Heart right ventricle (tissue), 16 donors: ENCODE results near the gene C1QB. TPM values are rescaled to one million over a fixed set of nuclear protein-coding genes. Genes with fewer than 3 reads are reported as not detected.

ENCODE experiments used
- ATAC-seq, 8 donors: fragments of 200-7000 bp; cut with Tn5 transposase; one replicate each; pipeline ENCODE4 v1.9.1; 2020; ENCODE audit warnings: mild to moderate bottlenecking in 8 of 8, moderate library complexity in 8 of 8, moderate number of reproducible peaks in 1 of 8
- DNase-seq, 2 donors: peaks; one replicate each; pipeline ENCODE4 v3.0.0-alpha.2; 2020
- H3K27ac ChIP-seq, 10 donors: fragments of 200-600 bp; sonication (generic) in 2 of 10; one replicate each; pipeline versions ENCODE4 v1.5.0 to v1.8.0; 2020 to 2022; ENCODE audit warnings: mild to moderate bottlenecking in 3 of 10
- H3K27me3 ChIP-seq, 7 donors: fragments of 200-600 bp; one replicate each; pipeline ENCODE4 v1.8.0; 2021 to 2022; ENCODE audit warnings: mild to moderate bottlenecking in 2 of 7
- H3K36me3 ChIP-seq, 9 donors: fragments of 200-600 bp; sonication (generic) in 1 of 9; one replicate each; pipeline versions ENCODE4 v1.5.0 to v1.8.0; 2020 to 2022; ENCODE audit warnings: mild to moderate bottlenecking in 2 of 9
- H3K4me1 ChIP-seq, 9 donors: fragments of 200-600 bp; sonication (generic) in 1 of 9; one replicate each; pipeline versions ENCODE4 v1.5.0 to v1.8.0; 2020 to 2022; ENCODE audit warnings: mild to moderate bottlenecking in 4 of 9
- H3K4me3 ChIP-seq, 10 donors: fragments of 200-600 bp; sonication (generic) in 2 of 10; one replicate each; pipeline versions ENCODE4 v1.5.0 to v1.8.0; 2020 to 2022; ENCODE audit warnings: mild to moderate bottlenecking in 7 of 10, moderate library complexity in 2 of 10
- H3K9me3 ChIP-seq, 11 donors: fragments of 200-600 bp in 10 of 11; sonication (generic) in 2 of 11; one replicate each; pipeline versions ENCODE4 v1.5.0 to v1.8.0; 2013 to 2022; ENCODE audit warnings: mild to moderate bottlenecking in 2 of 11, control low read depth in 1 of 11, moderate library complexity in 1 of 11
- WGBS, 2 donors: extraction: QIAGEN DNeasy Blood & Tissue Kit; methylation state at CpG; one replicate each; pipeline ENCODE4 v1.1.7; 2013; ENCODE audit warnings: inconsistent platforms in 1 of 2; 5-methylcytosine and 5-hydroxymethylcytosine counted together
- intact Hi-C, 10 donors: fragments of 100-400 bp; cut with DNase I; formaldehyde crosslinking; loops; one replicate each; pipeline versions ENCODE4 v1.11.1 to v1.14.2; 2022
- polyA plus RNA-seq, 2 donors: library from polyadenylated mRNA; stranded (reverse); fragments of 200-250 nt; gene quantifications; one replicate each; pipeline ENCODE4 v1.2.3, GENCODE V29; 2013
- total RNA-seq, 10 donors: library from RNA; stranded (reverse); fragmentation: NEBNext Ultra II Directional in 3 of 10; extraction: Animal tissue kit (Norgen Biotek cat#: 25700) in 3 of 10; gene quantifications; one replicate each; pipeline versions ENCODE4 v1.2.1 to v1.2.4, GENCODE V29; 2021 to 2023
- TF ChIP-seq, protein P1 (sequence below), 9 donors: fragments of 200-600 bp; sonication (generic) in 2 of 9; IDR thresholded peaks; one replicate each; pipeline versions ENCODE4 v1.5.0 to v1.8.0; 2021 to 2022; ENCODE audit warnings: antibody characterized with exemption in 9 of 9, mild to moderate bottlenecking in 5 of 9, moderate library complexity in 1 of 9
- donor health status: Arrhythmogenic right ventricular cardiomyopathy.
- donor health status: ischemic (EF 13 %, LVEDD 7.1; RV severe dilation, severe dysfunction).
- donor health status: healthy with polysubstance abuse.
- donor health status: DM: no; HTN: yes; CAD: no.
- donor health status: DM: no; HTN: no; CAD: no.
- donor health status: ischemic (EF 25% LVEDD 6.9; RV normal size, moderate dysfunction).
- donor health status: ischemic (EF 25% LVEDD 5.7; RV mildly dilated, moderate dysfunction).
- donor health status: healthy.
- donor health status: DM: yes; HTN: yes; CAD: no.
- donor health status: Ischemic cardiomyopathy.
- donor health status: ischemic (EF 35%, LVEDD 5.7; RV mildly dilated, moderate dysfunction).
- donor health status: nonischemic (EF 11% LVEDD 7.7; RV severe dilation, severe dysfunction).
- donor health status: DM: yes; HTN: yes; CAD: no.
- donor health status: PGD.
- donor health status: ischemic (EF 29% LVEDD 5.4; RV normal size, mild dysfunction).
- donor health status: nonischemic (EF 23%, LVEDD 6.1; RV moderate dilation, normal function).

The C1QB gene
- total and polyA plus RNA-seq, 12 donors = 10.0 to 367 (median 28.5) TPM

GRCh38 chr1:22641906-22642636, 11.0 kb upstream of the C1QB start:
- peak overlapping the region in 1 of 10 donors; percentile 56 for H3K27ac ChIP-seq
- intact Hi-C loops = loop anchor here (1.0 to 10.0 kb wide), 8 partner anchors 107 to 537 kb away; no protein-coding TSS in a partner anchor
- ATAC-seq (peak; percentile 78 to 90 (median 88)), DNase-seq (peak; percentile 81 to 88)
- no peak overlapping the region for H3K4me3 ChIP-seq
- H3K36me3 ChIP-seq = peaks cover 0 to 6% (median 0%) of the 10 kb centered on the region in 9 donors
- H3K27me3 ChIP-seq = peaks cover 0 to 28% (median 21%) of the 10 kb centered on the region in 7 donors
- WGBS, 2 donors = 10 to 11% methylated on average over 18 of the region's 18 CpGs
- TF ChIP-seq, protein P1, sequence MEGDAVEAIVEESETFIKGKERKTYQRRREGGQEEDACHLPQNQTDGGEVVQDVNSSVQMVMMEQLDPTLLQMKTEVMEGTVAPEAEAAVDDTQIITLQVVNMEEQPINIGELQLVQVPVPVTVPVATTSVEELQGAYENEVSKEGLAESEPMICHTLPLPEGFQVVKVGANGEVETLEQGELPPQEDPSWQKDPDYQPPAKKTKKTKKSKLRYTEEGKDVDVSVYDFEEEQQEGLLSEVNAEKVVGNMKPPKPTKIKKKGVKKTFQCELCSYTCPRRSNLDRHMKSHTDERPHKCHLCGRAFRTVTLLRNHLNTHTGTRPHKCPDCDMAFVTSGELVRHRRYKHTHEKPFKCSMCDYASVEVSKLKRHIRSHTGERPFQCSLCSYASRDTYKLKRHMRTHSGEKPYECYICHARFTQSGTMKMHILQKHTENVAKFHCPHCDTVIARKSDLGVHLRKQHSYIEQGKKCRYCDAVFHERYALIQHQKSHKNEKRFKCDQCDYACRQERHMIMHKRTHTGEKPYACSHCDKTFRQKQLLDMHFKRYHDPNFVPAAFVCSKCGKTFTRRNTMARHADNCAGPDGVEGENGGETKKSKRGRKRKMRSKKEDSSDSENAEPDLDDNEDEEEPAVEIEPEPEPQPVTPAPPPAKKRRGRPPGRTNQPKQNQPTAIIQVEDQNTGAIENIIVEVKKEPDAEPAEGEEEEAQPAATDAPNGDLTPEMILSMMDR (IDR thresholded peaks at IDR 0.05) = peak; percentile 84 to 97 (median 93)
- H3K4me1 ChIP-seq = peaks cover 0 to 13% (median 3%) of the 10 kb centered on the region in 9 donors
- no peaks in the 10 kb centered on the region for H3K9me3 ChIP-seq

- H3K27me3 ChIP-seq = peaks cover 0 to 26% (median 13%) of the 10 kb centered on the region in 7 donors
Measured at GRCh38 chr1:22643381-22643780, 9.7 kb upstream of the C1QB start, which contains the start of gene C1QC. Gene C1QC, plus strand, starts transcription at chr1:22643633. Its CDS starts 391 bp downstream, at chr1:22644024.

DNA sequence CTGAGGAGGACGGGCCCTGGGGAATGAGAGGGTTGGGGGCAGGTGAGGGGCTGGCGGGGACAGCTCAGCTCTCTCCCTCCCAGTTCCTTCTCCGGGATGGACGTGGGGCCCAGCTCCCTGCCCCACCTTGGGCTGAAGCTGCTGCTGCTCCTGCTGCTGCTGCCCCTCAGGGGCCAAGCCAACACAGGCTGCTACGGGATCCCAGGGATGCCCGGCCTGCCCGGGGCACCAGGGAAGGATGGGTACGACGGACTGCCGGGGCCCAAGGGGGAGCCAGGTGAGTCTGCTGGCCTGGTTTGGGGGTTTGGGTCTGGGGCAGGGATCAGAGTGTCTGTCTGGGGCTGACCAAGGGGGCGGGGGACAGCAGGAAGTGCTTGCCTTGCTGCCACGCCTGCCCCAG, 9.1 kb upstream of the C1QB start:
- intact Hi-C loops = loop anchor here in 7 of 10 donors (2.0 to 10.0 kb wide), 7 partner anchors 109 to 539 kb away; no protein-coding TSS in a partner anchor

More at GRCh38 chr1:22643381-22643780, 9.7 kb upstream of the C1QB start, which contains the start of gene C1QC:
- TF ChIP-seq, protein P1 (IDR thresholded peaks at IDR 0.05) = no peak
- intact Hi-C loops = loop anchor here in 7 of 10 donors (2.0 to 10.0 kb wide), 7 partner anchors 109 to 539 kb away; no protein-coding TSS in a partner anchor
- Histone ChIP-seq H3K27ac (peak within 1 kb of the TSS in 5 of 10 donors; percentile 25 to 86 (median 37)), H3K4me1 (peaks cover 0 to 13% (median 3%) of the 10 kb centered on the region in 9 donors), H3K4me3 (peak within 1 kb of the TSS in 8 of 10 donors; percentile 5 to 55 (median 30)), H3K9me3 (no peaks in the 10 kb centered on the region), H3K36me3 (peaks cover 0 to 11% (median 0%) of the 10 kb centered on the region in 9 donors)
- DNase-seq = peak; percentile 33 to 42
- 71 to 81% methylated on average over 8 of the region's 8 CpGs for WGBS, 2 donors
- peak; percentile 35 to 58 (median 52) for ATAC-seq

More for the DNA sequence above, 9.1 kb upstream of the C1QB start:
- Histone ChIP-seq H3K36me3 (peaks cover 0 to 8% (median 0%) of the 10 kb centered on the region in 9 donors), H3K27me3 (peaks cover 0 to 21% (median 13%) of the 10 kb centered on the region in 7 donors), H3K4me1 (peaks cover 0 to 13% (median 3%) of the 10 kb centered on the region in 9 donors), H3K9me3 (no peaks in the 10 kb centered on the region), H3K4me3 (peak overlapping the region in 8 of 10 donors; percentile 5 to 55 (median 30)), H3K27ac (peak overlapping the region in 5 of 10 donors; percentile 25 to 86 (median 37))
- DNase-seq = no peak
- ATAC-seq = peak in 1 of 8 donors; percentile 19
- 82 to 84% methylated on average over 10 to 12 of the region's 12 CpGs for WGBS, 2 donors
- TF ChIP-seq, protein P1 (IDR thresholded peaks at IDR 0.05) = no peak
